NCI-H1105 (cell line): Measurements from ENCODE around the gene PROCR.
"Not testable (repeated sequence)": the region's sequence is repeated elsewhere in the genome, so short reads cannot be mapped to it uniquely, and the experiment has no call there.

Experiments
- DNase-seq: peaks from one replicate; lab custom pipeline; 2025; lab: John Stamatoyannopoulos, UW

The PROCR gene

DNA sequence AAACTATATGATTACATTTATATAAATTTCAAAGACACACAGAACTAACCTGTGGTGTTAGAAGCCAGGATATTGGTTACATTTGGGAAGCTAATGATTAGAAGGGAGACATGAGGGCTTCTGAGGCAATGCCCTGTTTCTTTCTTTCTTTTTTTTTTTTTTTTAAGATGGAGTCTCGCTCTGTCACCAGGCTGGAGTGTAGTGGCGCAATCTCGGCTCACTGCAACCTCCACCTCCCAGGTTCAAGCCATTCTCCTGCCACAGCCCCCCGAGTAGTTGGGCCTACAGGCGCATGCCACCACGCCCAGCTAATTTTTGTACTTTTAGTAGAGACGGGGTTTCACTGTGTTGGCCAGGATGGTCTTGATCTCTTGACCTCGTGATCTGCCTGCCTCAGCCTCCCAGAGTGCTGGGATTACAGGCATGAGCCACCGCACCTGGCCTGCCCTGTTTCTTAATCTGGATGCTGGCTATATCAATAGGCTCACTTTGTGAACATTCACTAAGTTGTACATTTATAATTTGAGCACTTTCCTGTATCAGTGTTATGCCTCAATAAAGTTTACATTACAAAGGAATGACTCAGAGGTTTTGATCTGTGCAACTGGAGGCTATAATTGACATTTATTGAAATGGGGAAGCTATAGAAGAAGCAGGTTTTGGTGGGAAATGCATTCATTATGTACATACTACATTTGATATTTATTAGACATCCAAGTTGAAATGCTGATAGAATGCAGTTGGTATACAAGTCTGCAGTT is 21.3 kb downstream of the PROCR start:
- DNase-seq, result not testable (repeated sequence)

DNA sequence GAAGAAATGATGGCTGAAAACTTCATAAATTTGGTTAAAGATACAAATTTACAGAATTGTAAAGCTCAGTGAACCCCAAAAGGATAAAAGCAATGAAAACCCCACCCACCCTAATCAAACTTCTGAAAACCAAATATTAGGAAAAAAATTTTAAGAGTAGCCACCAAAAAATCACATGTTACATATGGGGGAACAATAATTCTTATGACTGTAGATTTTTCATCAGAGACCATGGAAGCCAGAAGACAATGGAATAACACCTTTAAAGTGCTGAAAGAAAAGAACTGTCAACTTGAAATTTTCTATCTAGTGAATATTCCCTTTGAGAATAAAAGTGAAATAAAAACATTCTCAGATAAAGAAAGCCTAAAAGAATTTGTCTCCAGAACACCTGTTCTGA is 24.4 kb downstream of the PROCR start:
- DNase-seq, result no peak

DNA sequence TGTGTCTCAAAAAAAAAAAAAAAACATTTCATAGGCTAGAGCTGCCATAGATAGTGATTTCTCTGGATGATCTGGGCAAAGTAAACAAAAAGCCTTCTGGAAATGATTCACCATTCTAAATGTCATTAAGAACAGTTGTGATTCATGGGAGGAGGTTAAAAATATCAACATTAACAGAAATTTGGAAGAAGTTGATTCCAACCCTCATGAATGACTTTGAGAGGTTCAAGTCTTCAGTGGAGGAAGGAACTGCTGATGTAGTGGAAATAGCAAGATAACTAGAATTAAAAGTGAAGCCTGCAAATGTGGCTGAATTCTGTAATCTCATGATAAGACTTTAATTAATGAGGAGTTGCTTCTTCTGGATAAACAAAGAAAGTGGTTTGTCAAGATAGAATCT is 27.9 kb downstream of the PROCR start:
- DNase-seq, result no peak

DNA sequence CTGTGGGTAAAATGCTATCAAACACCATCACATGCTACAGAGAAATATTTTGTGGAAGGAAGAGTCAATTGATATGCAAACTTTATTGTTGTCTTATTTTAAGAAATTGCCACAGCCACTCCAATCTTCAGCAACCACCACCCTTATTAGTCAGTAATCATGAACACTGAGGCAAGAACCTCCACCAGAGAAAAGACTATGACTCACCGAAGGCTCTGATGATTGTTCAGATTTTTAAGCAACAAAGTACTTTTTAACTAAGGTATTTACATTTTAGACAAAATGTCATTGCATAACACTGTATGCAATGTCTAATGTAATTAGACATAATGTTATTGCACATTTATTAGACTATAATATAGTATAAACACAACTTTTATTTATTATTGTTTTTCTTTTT is 28.4 kb downstream of the PROCR start:
- DNase-seq, result no peak

DNA sequence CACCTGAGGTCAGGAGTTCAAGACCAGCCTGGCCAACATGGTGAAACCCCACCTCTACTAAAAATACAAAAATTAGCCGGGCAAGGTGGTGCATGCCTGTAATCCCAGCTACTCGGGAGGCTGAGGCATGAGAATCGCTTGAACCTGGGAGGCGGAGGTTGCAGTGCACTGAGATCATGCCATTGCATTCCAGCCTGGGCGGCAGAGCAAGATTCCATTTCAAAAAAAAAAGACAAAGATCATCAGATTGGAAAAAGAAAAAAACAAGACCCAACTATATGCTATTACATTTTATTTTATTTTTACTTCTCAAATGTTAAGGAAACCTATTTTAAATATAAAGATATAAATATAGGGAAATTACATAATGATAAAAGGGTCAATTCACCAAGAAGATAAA is 29.6 kb downstream of the PROCR start:
- DNase-seq, result not testable (repeated sequence)

DNA sequence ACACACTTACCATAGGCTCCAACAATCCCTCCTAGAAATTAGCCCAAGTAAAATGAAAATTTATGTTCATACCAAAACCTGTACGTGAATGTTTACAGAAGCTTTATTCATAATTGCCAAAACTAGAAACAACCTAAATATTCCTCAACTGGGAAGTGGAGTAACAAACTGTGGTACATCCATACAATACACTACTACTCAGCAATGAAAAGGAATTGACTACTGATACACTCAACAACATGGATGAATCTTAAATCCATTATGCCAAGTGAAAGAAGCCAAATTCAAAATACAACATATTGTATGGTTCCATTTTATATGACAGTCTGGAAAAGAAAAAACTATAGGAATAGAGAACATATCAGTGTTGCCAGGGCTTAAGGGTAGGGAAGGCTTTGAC is 34.9 kb downstream of the PROCR start:
- DNase-seq, result no peak

DNA sequence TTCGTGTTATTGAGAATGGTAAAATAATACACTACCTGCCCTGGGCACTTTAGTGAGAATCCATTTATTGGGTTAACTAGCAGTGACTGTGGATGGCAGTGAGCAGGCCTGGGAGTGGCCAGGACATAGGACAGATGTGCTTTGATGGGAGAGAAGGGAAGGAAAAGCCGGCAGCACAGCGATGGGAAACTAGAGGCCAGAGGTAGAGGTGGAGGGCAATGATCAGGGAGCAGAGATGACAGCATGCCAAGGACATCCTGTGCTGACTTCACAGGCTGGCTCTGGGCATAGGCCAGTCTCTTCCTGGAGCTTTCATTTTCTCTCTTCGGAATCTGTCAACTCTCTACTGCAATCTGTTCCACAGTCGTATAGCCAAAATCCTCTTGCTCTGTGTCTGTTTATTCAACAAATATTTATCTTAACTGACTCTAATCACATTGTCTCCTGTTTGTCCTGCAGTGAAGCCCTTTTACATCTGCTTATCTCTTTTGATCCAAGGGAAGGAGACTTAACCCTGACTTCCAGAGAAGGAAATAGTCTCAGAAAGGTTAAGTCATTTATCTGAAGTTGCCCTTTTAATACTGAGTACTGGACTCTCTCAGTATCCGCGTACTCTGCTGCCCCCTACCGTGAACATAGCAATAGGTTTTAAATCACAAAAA is 36.2 kb downstream of the PROCR start:
- peak; percentile 50 for DNase-seq

DNA sequence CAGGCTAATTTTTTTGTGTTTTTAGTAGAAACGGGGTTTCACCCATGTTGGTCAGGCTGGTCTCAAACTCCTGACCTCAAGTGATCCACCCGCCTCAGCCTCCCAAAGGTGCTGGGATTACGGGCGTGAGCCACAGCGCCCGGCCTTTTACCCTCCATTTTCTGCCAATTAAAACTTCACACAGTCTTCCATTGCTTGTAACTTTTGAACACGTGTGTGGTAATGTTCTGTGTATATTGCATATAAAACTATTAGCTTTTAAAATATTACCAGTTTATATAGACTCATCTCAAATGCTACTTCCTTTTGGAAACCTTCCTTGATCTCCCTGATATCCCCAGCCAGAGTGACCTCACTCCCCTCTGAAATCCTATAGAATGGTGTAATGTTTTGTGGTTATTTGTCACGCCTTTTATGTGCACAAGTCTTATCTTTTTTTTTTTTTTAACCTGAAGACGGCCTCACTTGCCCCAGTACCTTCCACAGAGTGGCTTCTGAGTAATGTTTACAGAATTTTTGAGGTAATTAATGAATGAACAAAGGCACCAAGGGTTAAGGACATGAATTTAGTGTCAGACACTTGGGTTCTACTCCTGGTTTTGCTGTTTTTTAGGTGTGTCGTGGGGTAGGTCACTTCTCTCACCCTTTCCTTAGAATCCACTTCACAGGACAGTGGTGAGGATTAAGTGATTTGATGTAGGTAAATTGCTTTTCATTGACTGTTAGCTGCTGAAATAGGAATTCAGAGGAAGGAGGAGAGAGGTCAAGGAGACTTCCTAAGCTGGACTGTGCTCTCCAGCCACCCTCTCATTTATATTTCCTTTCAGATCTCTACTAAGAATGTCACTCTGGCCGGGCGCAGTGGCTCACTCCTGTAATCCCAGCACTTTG is 43.4 kb downstream of the PROCR start:
- no peak for DNase-seq

DNA sequence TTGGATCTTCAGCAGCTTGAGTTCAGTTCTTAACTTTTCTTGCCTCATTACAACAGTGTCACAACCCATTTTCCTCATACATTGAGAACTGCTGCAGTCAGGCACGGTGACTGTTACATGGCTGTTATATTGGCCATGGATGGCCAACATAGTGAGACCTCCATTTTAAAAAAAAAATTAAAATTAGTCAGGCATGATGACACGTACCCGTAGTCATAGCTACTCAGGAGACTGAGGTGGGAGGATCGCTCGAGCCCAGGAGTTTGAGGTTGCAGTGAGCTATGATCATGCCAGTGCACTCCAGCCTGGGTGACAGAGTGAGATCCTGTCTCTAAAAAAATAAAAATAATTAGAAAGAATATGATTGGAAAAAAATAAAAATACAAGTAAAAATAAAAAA is 44.7 kb downstream of the PROCR start:
- DNase-seq, result no peak

DNA sequence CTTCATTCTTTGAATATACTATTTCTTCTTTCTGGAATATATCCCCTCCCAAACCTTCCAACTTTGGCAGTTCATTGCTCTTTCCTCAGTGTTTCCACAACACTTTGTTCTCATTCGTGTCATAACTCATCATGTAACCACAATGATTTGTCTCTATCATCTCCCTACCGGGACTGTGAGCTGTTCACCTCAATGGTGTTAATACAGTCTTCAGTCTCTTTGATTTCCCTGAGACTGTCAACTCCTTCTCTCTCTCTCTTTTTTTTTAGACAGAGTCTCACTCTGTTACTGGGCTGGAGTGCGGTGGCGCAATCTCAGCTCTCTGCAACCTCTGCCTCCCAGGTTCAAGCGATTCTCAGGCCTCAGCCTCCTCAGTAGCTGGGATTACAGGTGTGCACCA is 52.1 kb downstream of the PROCR start:
- no peak for DNase-seq

DNA sequence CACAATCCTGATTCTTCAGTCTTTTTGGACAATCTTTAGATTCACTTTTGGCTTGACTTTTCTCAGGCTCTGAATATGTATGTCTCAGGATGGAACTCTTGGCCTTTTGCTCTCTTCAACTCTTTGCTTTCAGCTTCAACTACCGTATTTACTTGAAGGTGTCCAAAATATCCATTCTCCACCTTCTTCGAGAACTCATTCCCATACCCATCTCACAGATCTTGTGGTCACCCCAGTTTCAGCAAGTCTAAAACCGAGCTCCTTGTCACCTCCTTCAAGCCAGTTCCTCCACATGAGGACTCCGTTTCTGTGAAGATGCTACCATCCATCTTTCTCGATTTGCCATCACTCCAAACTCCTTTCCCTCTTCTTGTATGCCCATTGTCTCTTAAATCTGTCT is 52.7 kb downstream of the PROCR start:
- DNase-seq, result no peak

DNA sequence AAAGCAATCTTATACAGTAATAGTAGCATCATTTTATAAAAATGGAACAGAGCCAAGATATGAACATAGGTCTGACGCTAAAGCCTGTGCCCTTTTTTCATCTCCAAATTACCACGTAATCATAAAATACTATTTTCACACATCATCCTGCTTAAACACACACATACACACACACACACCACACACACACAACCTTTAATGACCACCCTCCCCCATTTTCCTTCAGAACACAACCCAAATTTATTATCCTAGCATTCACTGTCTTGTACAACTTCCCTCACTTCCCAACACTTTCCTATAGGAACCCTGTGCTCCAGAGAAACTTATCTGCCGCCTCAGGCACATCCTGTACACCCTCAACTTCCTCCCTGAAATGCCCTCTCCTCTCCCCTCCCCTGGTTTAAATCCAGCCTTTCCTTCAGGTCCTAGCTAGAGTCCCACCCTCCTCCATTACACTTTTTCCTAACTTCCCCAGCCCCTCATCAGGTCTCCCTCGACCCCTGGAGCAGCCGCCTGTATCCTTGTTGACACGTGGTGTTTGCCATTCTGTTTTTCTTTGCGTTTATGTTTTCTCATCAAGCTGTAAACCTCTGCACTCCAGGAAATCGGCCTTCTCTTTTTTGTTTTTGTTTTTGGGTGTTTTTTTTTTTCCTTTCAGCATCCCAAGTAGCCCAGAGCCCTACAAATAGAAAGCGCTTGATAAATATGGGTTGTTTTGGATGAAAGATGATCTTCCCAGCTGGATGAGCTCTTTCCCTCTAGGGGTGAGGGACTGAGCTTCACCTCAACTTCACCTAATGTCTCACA is 53.6 kb downstream of the PROCR start:
- DNase-seq, result no peak

DNA sequence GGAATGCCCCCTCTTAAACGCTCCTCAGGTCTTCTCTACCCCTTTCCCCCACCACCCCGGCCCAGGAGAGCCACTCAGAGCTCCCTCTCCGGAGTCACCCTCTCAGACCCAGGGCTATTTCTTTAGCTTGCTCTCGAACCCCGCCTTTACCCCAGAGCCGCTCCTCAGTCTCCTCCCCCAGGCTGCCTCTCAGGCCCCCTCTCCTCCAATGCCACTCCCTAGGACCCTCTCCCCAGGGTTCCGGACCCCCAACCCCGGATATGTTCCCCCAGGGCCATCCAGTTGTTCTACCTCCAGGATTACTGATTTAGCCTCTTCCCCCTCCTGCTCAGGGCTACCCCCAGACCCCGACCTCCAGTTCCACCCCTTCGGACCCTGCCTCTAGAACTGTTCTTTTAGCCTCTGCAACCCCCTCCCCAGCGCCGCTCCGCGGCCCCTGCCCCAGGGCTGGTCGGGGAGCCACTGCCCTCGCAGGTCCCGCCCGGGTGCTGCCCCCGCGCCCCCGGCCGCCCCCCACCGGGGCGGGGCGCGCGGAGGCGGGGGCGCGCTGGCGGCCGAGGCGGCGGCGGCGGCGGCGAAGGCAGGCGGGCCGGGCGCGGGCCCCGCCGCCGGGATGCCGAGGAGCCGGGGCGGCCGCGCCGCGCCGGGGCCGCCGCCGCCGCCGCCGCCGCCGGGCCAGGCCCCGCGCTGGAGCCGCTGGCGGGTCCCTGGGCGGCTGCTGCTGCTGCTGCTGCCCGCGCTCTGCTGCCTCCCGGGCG is 54.4 kb downstream of the PROCR start, which contains the start of gene MMP24:
Gene MMP24, plus strand, starts transcription at position 565 of the 758 bp plus-strand sequence. Its CDS starts 49 bp downstream, at position 614.
- DNase-seq, result peak; percentile 13
